ENCODE measurements around the gene SRMS. TPM values are rescaled to one million over a fixed set of nuclear protein-coding genes. Genes with fewer than 3 reads are reported as not detected.

Gene SRMS
- total RNA-seq, 1 experiment from 2014 or later = 0.22 TPM

GRCh38 chr20:63544241-63544957 is 3.1 kb downstream of the SRMS start:
- ChIA-PET CTCF (interaction anchor here (0.7 kb wide), 1 partner anchor 518 kb away, joined by 3 read pairs; no protein-coding TSS in a partner anchor), POLR2A (ENCODE audit: unreplicated experiment) (interaction anchor here (0.6 to 0.8 kb wide), 2 partner anchors 97 to 114 kb away, joined by 3 to 4 read pairs; partner anchors contain the start of gene RTEL1)
- 0 out of 2 replicates have a peak overlapping the region, but pooled peaks have one; percentile 13 for H3K9ac ChIP-seq (ENCODE audit: low read length)
- H3F3A ChIP-seq (ENCODE audit: low read length, unreplicated experiment) = no peaks in the 10 kb centered on the region
- no peak for DNase-seq
- peak; percentile 2 for ATAC-seq
- no peak overlapping the region for H3K4me3 ChIP-seq (ENCODE audit: low read length)
- no peak overlapping the region for H2AFZ ChIP-seq (ENCODE audit: low read length)
- intact Hi-C loops (cut with micrococcal nuclease) = no loop called here
- H3K27me3 ChIP-seq (ENCODE audit: low read length) = no peaks in the 10 kb centered on the region
- H3K9me3 ChIP-seq (ENCODE audit: low read length) = no peaks in the 10 kb centered on the region
- no peak for TF ChIP-seq EZH2phosphoT487 (IDR thresholded peaks at IDR 0.05; ENCODE audit: borderline replicate concordance, low read length)
- TF ChIP-seq, protein P1, sequence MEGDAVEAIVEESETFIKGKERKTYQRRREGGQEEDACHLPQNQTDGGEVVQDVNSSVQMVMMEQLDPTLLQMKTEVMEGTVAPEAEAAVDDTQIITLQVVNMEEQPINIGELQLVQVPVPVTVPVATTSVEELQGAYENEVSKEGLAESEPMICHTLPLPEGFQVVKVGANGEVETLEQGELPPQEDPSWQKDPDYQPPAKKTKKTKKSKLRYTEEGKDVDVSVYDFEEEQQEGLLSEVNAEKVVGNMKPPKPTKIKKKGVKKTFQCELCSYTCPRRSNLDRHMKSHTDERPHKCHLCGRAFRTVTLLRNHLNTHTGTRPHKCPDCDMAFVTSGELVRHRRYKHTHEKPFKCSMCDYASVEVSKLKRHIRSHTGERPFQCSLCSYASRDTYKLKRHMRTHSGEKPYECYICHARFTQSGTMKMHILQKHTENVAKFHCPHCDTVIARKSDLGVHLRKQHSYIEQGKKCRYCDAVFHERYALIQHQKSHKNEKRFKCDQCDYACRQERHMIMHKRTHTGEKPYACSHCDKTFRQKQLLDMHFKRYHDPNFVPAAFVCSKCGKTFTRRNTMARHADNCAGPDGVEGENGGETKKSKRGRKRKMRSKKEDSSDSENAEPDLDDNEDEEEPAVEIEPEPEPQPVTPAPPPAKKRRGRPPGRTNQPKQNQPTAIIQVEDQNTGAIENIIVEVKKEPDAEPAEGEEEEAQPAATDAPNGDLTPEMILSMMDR (conservative IDR thresholded peaks at IDR 0.05; ENCODE audit: low read depth, low read length) = no peak
- no peak for TF ChIP-seq EZH2 (IDR thresholded peaks at IDR 0.05; ENCODE audit: low read length, unreplicated experiment)
- H3K4me2 ChIP-seq (ENCODE audit: low read length) = peak overlapping the region; percentile 76
- H3K9me2 ChIP-seq (replicated peaks; ENCODE audit: low read length) = no peaks in the 10 kb centered on the region
- H4K20me1 ChIP-seq (ENCODE audit: low read length) = no peaks in the 10 kb centered on the region
- peaks cover 37% of the 10 kb centered on the region for H3K4me1 ChIP-seq (ENCODE audit: insufficient read depth, low read length)
- no TSS peak for BruUV-seq (replicated peaks)
- no peaks in the 10 kb centered on the region for H3K36me3 ChIP-seq (ENCODE audit: low read depth, low read length)
- no peaks in the 10 kb centered on the region for H3K79me2 ChIP-seq (ENCODE audit: low read length)
- H3K27ac ChIP-seq (ENCODE audit: low read length) = peak overlapping the region; percentile 80

- Histone ChIP-seq H3K4me3 (ENCODE audit: low read length) (no peak overlapping the region), H3K4me2 (ENCODE audit: low read length) (no peak overlapping the region), H3K9me2 (replicated peaks; ENCODE audit: low read length) (no peaks in the 10 kb centered on the region), H3K4me1 (ENCODE audit: insufficient read depth, low read length) (peaks cover 44% of the 10 kb centered on the region), H2AFZ (ENCODE audit: low read length) (no peak overlapping the region), H3K27me3 (ENCODE audit: low read length) (no peaks in the 10 kb centered on the region), H3K9ac (ENCODE audit: low read length) (no peak overlapping the region), H3K36me3 (ENCODE audit: low read depth, low read length) (no peaks in the 10 kb centered on the region), H3K9me3 (ENCODE audit: low read length) (no peaks in the 10 kb centered on the region), H3F3A (ENCODE audit: low read length, unreplicated experiment) (no peaks in the 10 kb centered on the region), H3K27ac (ENCODE audit: low read length) (no peak overlapping the region), H4K20me1 (ENCODE audit: low read length) (no peaks in the 10 kb centered on the region), H3K79me2 (ENCODE audit: low read length) (no peaks in the 10 kb centered on the region)
- ChIA-PET CTCF (no interaction called here), POLR2A (ENCODE audit: unreplicated experiment) (interaction anchor here (0.6 kb wide), 1 partner anchor 98 kb away, joined by 4 read pairs; no protein-coding TSS in a partner anchor)
- intact Hi-C loops (cut with micrococcal nuclease) = no loop called here
- TF ChIP-seq, protein P1 (conservative IDR thresholded peaks at IDR 0.05; ENCODE audit: low read depth, low read length) = no peak
- TF ChIP-seq EZH2phosphoT487 (IDR thresholded peaks at IDR 0.05; ENCODE audit: borderline replicate concordance, low read length) = no peak
- TF ChIP-seq EZH2 (IDR thresholded peaks at IDR 0.05; ENCODE audit: low read length, unreplicated experiment) = no peak
- ATAC-seq = no peak
- no TSS peak for BruUV-seq (replicated peaks)
- DNase-seq = no peak
Observed at GRCh38 chr20:63543733-63544132, 3.8 kb downstream of the SRMS start.

DNA sequence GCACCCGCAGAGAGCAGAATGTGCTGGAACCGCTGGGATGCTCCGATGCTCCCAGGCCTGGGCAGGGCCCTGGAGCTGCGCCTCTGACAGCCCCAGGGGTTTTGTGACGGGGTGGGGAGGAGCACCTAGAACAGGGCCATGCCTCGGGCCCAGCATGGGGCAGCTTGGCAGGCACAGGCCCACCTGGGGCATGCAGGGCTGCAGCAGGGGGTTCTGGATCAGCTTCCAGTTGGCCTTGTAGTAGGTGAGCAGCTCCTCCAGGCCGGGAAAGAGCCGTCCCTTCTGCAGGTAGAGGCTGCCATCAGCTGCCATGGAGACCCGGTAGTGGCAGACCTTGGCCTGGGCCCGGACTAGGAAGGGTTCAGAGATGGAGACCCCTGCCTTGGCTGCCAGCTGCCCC is 4.4 kb downstream of the SRMS start:
- no peak for ATAC-seq
- BruUV-seq (replicated peaks) = no TSS peak

More for the DNA sequence above, 4.4 kb downstream of the SRMS start:
- Histone ChIP-seq H3K27ac (ENCODE audit: low read length) (no peak overlapping the region), H3K4me2 (ENCODE audit: low read length) (no peak overlapping the region), H3K9me3 (ENCODE audit: low read length) (no peaks in the 10 kb centered on the region), H3K4me1 (ENCODE audit: insufficient read depth, low read length) (peaks cover 45% of the 10 kb centered on the region), H3K36me3 (ENCODE audit: low read depth, low read length) (no peaks in the 10 kb centered on the region), H3F3A (ENCODE audit: low read length, unreplicated experiment) (no peaks in the 10 kb centered on the region), H3K9me2 (replicated peaks; ENCODE audit: low read length) (no peaks in the 10 kb centered on the region), H4K20me1 (ENCODE audit: low read length) (no peaks in the 10 kb centered on the region), H3K9ac (ENCODE audit: low read length) (no peak overlapping the region), H3K4me3 (ENCODE audit: low read length) (no peak overlapping the region), H3K27me3 (ENCODE audit: low read length) (no peaks in the 10 kb centered on the region), H2AFZ (ENCODE audit: low read length) (no peak overlapping the region), H3K79me2 (ENCODE audit: low read length) (no peaks in the 10 kb centered on the region)
- no peak for TF ChIP-seq EZH2 (IDR thresholded peaks at IDR 0.05; ENCODE audit: low read length, unreplicated experiment)
- no peak for TF ChIP-seq EZH2phosphoT487 (IDR thresholded peaks at IDR 0.05; ENCODE audit: borderline replicate concordance, low read length)
- TF ChIP-seq, protein P1 (conservative IDR thresholded peaks at IDR 0.05; ENCODE audit: low read depth, low read length) = no peak
- ChIA-PET CTCF (no interaction called here), POLR2A (ENCODE audit: unreplicated experiment) (no interaction called here)
- no peak for DNase-seq
- intact Hi-C loops (cut with micrococcal nuclease) = no loop called here

All from PC-3 (cell line).